HL-60 (cell line): Measurements from ENCODE around the gene RANBP3L.

Experiments used
- DNase-seq, 2 experiments: peaks; one replicate each; pipeline ENCODE4 v3.0.0-alpha.2; 2010 to 2020; ENCODE audit warnings: low read depth in 1 of 2, low spot score in 1 of 2
- H3K27ac ChIP-seq: fragments of 250-450 bp; sonication (Bioruptor Pico); replicated peaks from 2 replicates; pipeline ENCODE4 v1.5.1; 2020; ENCODE audit warnings: mild to moderate bottlenecking, moderate library complexity
- H3K27me3 ChIP-seq: fragments of 250-450 bp; sonication (Bioruptor Pico); 2 replicates; pipeline ENCODE4 v1.5.1; 2021; ENCODE audit warnings: mild to moderate bottlenecking, moderate library complexity; ENCODE audit not compliant: insufficient read depth, poor library complexity, severe bottlenecking
- H3K4me3 ChIP-seq: replicated peaks from 2 replicates; pipeline ENCODE4 v1.5.1; 2011; ENCODE audit warnings: mild to moderate bottlenecking, control low read depth, low read length; ENCODE audit not compliant: insufficient read depth
- GABPA ChIP-seq: IDR thresholded peaks from 2 replicates; pipeline ENCODE4 v1.6.1; 2012; ENCODE audit warnings: low read depth
- POLR2AphosphoS5 ChIP-seq: IDR thresholded peaks from 2 replicates; pipeline ENCODE4 v1.6.1; 2012; ENCODE audit warnings: low read depth
- REST ChIP-seq: IDR thresholded peaks from 2 replicates; pipeline ENCODE4 v1.6.1; 2012; ENCODE audit warnings: low read depth; ENCODE audit not compliant: insufficient replicate concordance
- SPI1 ChIP-seq: IDR thresholded peaks from 2 replicates; pipeline ENCODE4 v1.6.1; 2012; ENCODE audit warnings: low read depth, mild to moderate bottlenecking, borderline replicate concordance
- TF ChIP-seq, protein P1 (sequence below): IDR thresholded peaks from one replicate; pipeline ENCODE4 v1.5.1; 2011; ENCODE audit warnings: low read length, control low read depth, inconsistent platforms; ENCODE audit not compliant: insufficient read depth

Gene RANBP3L

DNA sequence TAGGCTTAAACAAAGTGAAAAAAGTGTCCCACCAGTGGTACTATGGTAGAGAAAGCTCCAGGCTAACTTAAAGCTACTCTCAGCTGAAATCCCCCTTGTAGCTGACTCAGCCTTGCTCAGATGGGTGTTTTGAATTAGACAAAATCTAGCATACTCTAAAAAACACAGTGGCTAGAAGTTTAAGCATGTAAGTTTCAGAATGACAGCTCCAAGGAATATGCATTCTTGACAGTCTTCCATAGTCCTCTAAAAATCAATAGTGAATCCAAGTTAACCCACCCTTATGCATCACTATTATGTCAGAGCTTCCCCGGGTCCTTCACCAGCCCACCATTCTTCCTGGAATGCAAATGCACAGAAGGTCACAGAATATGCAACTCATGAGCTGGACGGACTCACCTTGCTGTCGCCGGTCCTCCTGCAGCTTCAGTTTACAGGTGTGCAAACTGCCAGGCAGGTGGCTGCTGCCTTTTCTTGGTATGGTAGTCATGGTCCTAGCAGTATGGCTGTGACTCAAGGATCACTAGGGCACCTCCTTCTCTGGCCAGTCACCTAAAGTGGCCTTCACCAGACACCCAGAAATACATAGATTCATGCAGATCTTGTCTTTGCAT, 668 bp downstream of the RANBP3L start:
- TF ChIP-seq POLR2AphosphoS5 (no peak), SPI1 (no peak), GABPA (no peak), REST (no peak)
- TF ChIP-seq, protein P1, sequence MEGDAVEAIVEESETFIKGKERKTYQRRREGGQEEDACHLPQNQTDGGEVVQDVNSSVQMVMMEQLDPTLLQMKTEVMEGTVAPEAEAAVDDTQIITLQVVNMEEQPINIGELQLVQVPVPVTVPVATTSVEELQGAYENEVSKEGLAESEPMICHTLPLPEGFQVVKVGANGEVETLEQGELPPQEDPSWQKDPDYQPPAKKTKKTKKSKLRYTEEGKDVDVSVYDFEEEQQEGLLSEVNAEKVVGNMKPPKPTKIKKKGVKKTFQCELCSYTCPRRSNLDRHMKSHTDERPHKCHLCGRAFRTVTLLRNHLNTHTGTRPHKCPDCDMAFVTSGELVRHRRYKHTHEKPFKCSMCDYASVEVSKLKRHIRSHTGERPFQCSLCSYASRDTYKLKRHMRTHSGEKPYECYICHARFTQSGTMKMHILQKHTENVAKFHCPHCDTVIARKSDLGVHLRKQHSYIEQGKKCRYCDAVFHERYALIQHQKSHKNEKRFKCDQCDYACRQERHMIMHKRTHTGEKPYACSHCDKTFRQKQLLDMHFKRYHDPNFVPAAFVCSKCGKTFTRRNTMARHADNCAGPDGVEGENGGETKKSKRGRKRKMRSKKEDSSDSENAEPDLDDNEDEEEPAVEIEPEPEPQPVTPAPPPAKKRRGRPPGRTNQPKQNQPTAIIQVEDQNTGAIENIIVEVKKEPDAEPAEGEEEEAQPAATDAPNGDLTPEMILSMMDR = no peak
- no peak overlapping the region for H3K27ac ChIP-seq
- H3K4me3 ChIP-seq = no peak overlapping the region
- H3K27me3 ChIP-seq = no peaks in the 10 kb centered on the region
- no peak for DNase-seq

GRCh38 chr5:36300191-36300926, 1.3 kb downstream of the RANBP3L start:
- no peaks in the 10 kb centered on the region for H3K27me3 ChIP-seq
- DNase-seq = no peak
- H3K4me3 ChIP-seq = no peak overlapping the region
- TF ChIP-seq REST = no peak
- TF ChIP-seq GABPA = no peak
- TF ChIP-seq, protein P1 = no peak
- TF ChIP-seq SPI1 = no peak
- TF ChIP-seq POLR2AphosphoS5 = no peak
- H3K27ac ChIP-seq = no peak overlapping the region

- no peak overlapping the region for H3K27ac ChIP-seq
- TF ChIP-seq REST = no peak
- TF ChIP-seq, protein P1 = no peak
- no peak for TF ChIP-seq SPI1
- TF ChIP-seq GABPA = no peak
- TF ChIP-seq POLR2AphosphoS5 = no peak
- H3K4me3 ChIP-seq = no peak overlapping the region
- no peaks in the 10 kb centered on the region for H3K27me3 ChIP-seq
- DNase-seq = no peak
Observed at GRCh38 chr5:36298552-36298951, 3.1 kb downstream of the RANBP3L start.
